Measurements from ENCODE around the gene KCNH3. TPM values are rescaled to one million over a fixed set of nuclear protein-coding genes. Genes with fewer than 3 reads are reported as not detected.

KCNH3 gene
- total RNA-seq, 4 donors from 2014 or later, result not detected

DNA sequence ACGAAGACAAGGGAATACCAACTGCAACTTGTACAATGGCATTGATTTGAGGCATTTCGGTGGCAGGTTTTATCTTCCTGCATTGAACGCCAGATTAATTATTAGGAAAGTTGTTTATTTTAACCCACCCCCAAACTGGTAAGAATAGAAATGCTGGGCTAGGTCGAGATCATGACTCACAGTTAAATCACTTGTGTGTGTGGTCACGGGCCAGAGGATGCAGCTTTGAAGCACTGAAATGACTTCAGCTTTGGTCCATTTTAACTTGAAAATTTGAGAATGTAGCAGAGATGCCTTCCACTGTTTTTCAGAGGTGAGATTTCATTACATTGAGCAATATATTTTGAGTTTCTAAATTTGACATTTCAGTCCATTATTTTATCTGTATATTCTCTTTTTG is 23.6 kb upstream of the KCNH3 start:
- TF ChIP-seq, protein P1, sequence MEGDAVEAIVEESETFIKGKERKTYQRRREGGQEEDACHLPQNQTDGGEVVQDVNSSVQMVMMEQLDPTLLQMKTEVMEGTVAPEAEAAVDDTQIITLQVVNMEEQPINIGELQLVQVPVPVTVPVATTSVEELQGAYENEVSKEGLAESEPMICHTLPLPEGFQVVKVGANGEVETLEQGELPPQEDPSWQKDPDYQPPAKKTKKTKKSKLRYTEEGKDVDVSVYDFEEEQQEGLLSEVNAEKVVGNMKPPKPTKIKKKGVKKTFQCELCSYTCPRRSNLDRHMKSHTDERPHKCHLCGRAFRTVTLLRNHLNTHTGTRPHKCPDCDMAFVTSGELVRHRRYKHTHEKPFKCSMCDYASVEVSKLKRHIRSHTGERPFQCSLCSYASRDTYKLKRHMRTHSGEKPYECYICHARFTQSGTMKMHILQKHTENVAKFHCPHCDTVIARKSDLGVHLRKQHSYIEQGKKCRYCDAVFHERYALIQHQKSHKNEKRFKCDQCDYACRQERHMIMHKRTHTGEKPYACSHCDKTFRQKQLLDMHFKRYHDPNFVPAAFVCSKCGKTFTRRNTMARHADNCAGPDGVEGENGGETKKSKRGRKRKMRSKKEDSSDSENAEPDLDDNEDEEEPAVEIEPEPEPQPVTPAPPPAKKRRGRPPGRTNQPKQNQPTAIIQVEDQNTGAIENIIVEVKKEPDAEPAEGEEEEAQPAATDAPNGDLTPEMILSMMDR (IDR thresholded peaks at IDR 0.05; ENCODE audit: low read depth), result no peak

GRCh38 chr12:49518914-49519573 is 19.8 kb upstream of the KCNH3 start:
- TF ChIP-seq, protein P1 (IDR thresholded peaks at IDR 0.05; ENCODE audit: low read depth), result no peak

DNA sequence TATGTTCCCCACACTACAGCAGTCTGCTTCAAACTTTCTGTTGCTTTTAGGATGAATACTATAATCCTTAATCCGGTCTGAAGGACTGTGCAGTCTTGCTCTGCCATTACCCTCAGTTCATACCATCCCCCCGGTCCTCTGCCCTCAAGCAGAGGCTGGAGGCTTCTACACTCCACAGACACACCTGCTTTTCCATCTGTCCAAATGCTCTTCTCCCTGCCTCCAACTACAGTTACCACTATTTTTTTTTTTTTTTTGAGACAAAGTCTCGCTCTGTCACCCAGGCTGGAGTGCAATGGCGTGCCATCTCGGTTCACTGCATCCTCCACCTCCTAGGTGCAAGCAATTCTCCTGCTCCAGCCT is 19.3 kb upstream of the KCNH3 start:
- TF ChIP-seq, protein P1 (IDR thresholded peaks at IDR 0.05; ENCODE audit: low read depth), result no peak

DNA sequence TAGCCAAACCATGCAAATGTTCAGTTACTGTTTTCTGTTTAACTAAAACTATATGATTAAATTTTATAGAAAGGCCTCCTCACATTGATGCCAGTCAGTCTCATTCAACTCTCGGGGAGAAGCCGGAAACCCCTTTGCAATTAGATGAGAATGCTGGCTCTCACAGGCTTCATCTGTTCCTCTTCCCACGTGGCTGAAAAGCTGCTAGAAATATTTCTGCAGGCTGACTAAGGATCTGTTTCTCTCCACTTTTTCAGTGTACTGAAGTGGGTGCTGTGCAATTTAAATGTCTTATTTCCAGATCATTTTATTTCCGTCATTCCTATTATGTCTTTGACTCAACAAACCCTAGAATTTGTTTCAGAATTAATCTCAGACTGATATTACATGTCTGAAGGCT is 17.4 kb upstream of the KCNH3 start:
- TF ChIP-seq, protein P1 (IDR thresholded peaks at IDR 0.05; ENCODE audit: low read depth), result no peak

DNA sequence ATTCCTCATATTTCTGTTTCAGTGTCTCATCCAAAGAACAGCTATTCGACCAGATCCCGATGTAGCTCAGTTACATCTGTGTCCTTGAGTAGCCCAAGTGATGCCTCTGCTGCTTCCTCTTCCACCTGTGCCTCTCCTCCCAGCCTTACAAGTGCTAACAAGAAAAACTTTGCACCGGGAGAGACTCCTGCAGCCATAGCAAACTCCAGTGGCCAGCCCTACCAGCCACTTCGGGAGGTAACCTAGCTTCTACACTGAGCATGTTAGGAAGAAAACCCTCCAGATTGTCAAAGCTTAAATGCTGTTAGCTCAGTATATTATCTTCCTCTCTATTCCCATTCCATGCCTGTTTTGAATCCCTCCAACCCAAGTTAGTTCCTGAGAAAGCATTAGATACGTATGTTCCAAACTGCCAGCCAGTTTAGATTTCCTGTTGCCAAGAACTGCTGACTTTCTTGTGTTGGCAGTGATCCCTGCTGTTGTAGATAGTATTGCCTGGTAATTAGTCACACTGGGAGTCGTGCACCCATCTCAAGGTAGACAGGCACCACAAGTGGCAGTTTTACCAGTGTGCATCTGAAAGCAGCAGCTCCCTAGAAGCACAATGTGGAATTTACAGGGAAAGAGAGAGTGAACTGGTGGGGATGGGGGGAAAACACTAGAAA is 14.0 kb upstream of the KCNH3 start:
- TF ChIP-seq, protein P1 (IDR thresholded peaks at IDR 0.05; ENCODE audit: low read depth), result no peak

- TF ChIP-seq, protein P1 (IDR thresholded peaks at IDR 0.05; ENCODE audit: low read depth), result no peak
These were observed 12.9 kb upstream of the KCNH3 start for GRCh38 chr12:49525942-49526341.

DNA sequence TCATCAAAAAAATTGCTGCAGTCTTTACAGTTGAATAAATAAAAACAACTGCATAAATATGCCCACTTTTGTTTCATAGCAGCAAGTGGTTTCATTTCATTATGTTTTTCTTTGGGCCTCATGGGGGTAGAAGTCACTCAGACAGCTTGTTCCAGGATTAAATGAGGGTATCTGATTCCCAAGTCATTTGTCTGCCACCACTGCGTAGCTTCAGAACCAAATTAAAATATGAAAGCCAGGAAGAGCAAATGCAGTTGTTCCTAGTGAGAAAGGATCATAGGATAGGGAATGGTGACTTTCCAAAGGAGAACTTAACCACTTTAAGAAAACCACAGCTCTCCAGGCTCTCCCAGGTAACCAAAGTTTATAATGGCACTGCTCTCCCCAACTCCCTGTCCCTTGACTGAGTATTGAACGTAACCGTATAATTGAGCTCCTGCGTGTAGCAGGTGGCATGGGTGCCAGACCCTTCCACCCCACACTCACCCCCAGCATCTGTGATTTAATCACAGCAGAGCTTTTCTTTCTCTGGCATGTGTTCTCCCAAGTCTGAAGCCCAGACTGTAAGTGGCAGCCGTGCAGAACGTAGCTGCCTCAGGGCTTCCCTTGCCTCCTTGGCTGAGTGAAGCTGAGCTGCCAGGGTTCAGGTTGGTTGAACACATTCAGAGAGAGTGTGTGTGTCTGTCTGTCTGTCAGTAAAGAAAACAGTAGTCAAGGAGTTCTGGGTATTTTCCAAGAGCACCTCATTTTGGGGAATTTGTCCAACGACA is 11.3 kb upstream of the KCNH3 start:
- TF ChIP-seq, protein P1 (IDR thresholded peaks at IDR 0.05; ENCODE audit: low read depth), result no peak
